Stimulated activated memory B cell treated with anti-CD40 and anti-IgM and Interleukin-4, amounts not matched to agents 10 μg/mL and 1 μg/mL and 100 μg/mL, for 72 hours (primary cell): ENCODE data around the gene CCDC184.
"Not testable (repeated sequence)": the region's sequence is repeated elsewhere in the genome, so short reads cannot be mapped to it uniquely, and the experiment has no call there.

Experiments
- ATAC-seq: fragments of 150-1000 bp; cut with Tn5 transposase; 2 replicates; pipeline ENCODE4 v1.10.0; 2021
- H3K27ac Mint-ChIP-seq: one replicate; pipeline ENCODE4 v1.8.0; 2022; ENCODE audit warnings: mild to moderate bottlenecking, mixed read lengths
- H3K27me3 Mint-ChIP-seq: one replicate; pipeline ENCODE4 v1.8.0; 2022; ENCODE audit warnings: mixed read lengths
- H3K36me3 Mint-ChIP-seq: one replicate; pipeline ENCODE4 v1.8.0; 2022; ENCODE audit warnings: mixed read lengths
- H3K4me1 Mint-ChIP-seq: one replicate; pipeline ENCODE4 v1.8.0; 2022; ENCODE audit warnings: mixed read lengths
- H3K4me3 Mint-ChIP-seq: one replicate; pipeline ENCODE4 v1.8.0; 2022; ENCODE audit warnings: mild to moderate bottlenecking, moderate library complexity, mixed read lengths
- H3K9me3 Mint-ChIP-seq: one replicate; pipeline ENCODE4 v1.8.0; 2022; ENCODE audit warnings: mixed read lengths

Gene CCDC184

GRCh38 chr12:48219631-48220030 is 36.2 kb downstream of the CCDC184 start:
- Mint-ChIP-seq H3K4me1 (no peaks in the 10 kb centered on the region), H3K27ac (no peak overlapping the region), H3K27me3 (peaks cover 26% of the 10 kb centered on the region), H3K36me3 (no peaks in the 10 kb centered on the region), H3K9me3 (peaks cover 2% of the 10 kb centered on the region), H3K4me3 (no peak overlapping the region)
- no peak for ATAC-seq

DNA sequence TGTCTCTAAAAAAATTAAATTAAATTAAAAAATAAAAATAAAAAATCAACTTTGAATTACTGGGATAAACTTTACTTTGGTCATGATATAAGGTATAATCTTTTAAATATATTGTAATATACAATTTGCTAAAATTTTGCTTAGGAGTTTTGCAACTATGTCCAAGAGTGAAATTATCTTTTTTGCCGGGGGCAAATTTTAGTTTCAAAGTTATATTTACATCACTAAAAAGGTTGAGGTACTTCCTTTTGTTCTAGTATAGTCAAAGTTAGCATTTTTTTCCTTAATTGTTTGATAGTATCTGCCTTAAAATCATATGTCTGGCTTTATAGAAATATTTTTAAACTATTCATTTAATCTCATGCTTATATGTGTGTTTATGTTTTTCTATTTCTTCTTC is 37.3 kb downstream of the CCDC184 start:
- Mint-ChIP-seq H3K4me1 (no peaks in the 10 kb centered on the region), H3K27ac (no peak overlapping the region), H3K36me3 (no peaks in the 10 kb centered on the region), H3K4me3 (no peak overlapping the region), H3K9me3 (peaks cover 4% of the 10 kb centered on the region), H3K27me3 (peaks cover 30% of the 10 kb centered on the region)
- ATAC-seq: no peak

DNA sequence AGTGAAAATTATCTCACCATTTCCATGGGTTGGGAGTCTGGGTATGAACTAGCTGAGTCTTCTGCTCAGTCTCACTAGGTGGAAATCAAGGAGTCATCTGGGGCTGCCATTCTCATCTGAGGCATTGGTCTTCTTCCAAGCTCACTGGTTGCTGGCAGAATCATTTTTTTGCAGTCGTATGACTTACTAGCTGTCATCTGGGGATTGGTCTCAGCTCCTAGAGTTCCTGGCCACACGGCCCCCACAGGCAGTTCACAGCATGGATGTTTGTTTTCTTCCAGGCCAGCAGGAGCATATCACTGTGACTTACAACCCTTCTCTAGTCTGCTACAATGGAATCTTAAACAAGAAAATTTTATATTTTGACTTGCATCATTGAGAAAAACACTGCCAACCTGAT is 38.2 kb downstream of the CCDC184 start:
- H3K4me1 Mint-ChIP-seq: no peaks in the 10 kb centered on the region
- no peak for ATAC-seq
- no peak overlapping the region for H3K4me3 Mint-ChIP-seq
- H3K27ac Mint-ChIP-seq: no peak overlapping the region
- peaks cover 2% of the 10 kb centered on the region for H3K36me3 Mint-ChIP-seq
- peaks cover 39% of the 10 kb centered on the region for H3K27me3 Mint-ChIP-seq
- H3K9me3 Mint-ChIP-seq: peaks cover 5% of the 10 kb centered on the region

DNA sequence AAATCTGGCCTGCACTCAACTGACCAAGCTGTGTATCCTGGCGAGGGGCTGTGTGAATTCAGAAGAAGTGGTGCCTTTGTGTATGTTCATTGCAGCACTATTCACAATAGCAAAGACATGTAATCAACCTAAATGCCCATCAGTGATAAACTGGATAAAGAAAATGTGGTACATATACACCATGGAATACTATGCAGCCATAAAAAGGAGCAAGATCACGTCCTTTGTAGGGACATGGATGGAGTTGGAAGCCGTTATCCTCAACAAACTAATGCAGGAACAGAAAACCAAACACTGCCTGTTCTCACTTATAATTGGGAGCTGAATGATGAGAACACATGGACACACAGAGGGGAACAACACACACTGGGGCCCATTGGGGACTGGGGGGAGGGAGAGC is 41.1 kb downstream of the CCDC184 start:
- not testable (repeated sequence) for H3K4me3 Mint-ChIP-seq, H3K36me3 Mint-ChIP-seq
- peaks cover 65% of the 10 kb centered on the region for H3K27me3 Mint-ChIP-seq

DNA sequence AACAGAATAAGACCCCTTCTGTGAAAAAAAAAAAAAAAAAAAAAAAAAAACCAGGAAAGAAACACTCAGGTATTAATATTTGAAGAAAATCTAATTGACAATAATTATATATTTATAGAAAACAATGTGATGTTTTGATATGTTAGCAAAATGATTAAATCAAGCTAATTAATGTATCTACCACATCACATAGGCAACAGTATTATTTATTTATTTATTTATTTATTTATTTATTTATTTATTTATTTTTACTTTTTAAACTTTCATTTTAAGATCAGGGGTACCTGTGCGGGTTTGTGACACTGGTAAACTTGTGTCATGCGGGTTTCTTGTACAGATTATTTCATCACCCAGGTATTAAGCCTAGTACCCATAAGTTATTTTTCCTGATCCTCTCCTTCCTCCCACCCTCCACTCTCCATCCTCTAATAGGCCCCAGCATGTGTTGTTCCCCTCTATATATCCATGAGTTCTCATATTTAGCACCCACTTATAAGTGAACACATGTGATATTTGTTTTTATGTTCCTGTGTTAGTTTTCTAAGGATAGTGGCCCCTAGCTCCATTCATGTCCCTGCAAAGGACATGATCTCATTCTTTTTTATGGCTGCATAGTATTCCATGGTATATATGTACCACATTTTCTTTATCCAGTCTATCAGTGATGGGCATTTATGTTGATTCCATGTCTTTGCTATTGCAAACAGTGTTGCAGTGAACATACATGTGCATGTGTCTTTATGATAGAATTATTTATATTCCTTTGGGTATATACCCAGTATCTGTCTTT is 47.9 kb downstream of the CCDC184 start:
- not testable (repeated sequence) for ATAC-seq, H3K4me3 Mint-ChIP-seq, H3K27ac Mint-ChIP-seq, H3K9me3 Mint-ChIP-seq, H3K4me1 Mint-ChIP-seq, H3K36me3 Mint-ChIP-seq
- peaks cover 38% of the 10 kb centered on the region for H3K27me3 Mint-ChIP-seq

More for the DNA sequence above, 41.1 kb downstream of the CCDC184 start:
- H3K4me1 Mint-ChIP-seq, H3K9me3 Mint-ChIP-seq, H3K27ac Mint-ChIP-seq, ATAC-seq: not testable (repeated sequence)
